HL-60 (cell line): ENCODE results near the gene TUBG2.

ENCODE experiments used
- CTCF ChIP-seq: IDR thresholded peaks from one replicate; pipeline ENCODE4 v1.5.1; 2011; ENCODE audit warnings: low read length, control low read depth, inconsistent platforms; ENCODE audit not compliant: insufficient read depth
- GABPA ChIP-seq: IDR thresholded peaks from 2 replicates; pipeline ENCODE4 v1.6.1; 2012; ENCODE audit warnings: low read depth
- POLR2AphosphoS5 ChIP-seq: IDR thresholded peaks from 2 replicates; pipeline ENCODE4 v1.6.1; 2012; ENCODE audit warnings: low read depth
- REST ChIP-seq: IDR thresholded peaks from 2 replicates; pipeline ENCODE4 v1.6.1; 2012; ENCODE audit warnings: low read depth; ENCODE audit not compliant: insufficient replicate concordance
- SPI1 ChIP-seq: IDR thresholded peaks from 2 replicates; pipeline ENCODE4 v1.6.1; 2012; ENCODE audit warnings: low read depth, mild to moderate bottlenecking, borderline replicate concordance

- TF ChIP-seq CTCF: no peak
- no peak for TF ChIP-seq REST
- TF ChIP-seq POLR2AphosphoS5: no peak
- no peak for TF ChIP-seq SPI1
- TF ChIP-seq GABPA: no peak
Observed at GRCh38 chr17:42655528-42655927, 3.6 kb upstream of the TUBG2 start.
